ENCODE results near the gene BPTF. TPM values are rescaled to one million over a fixed set of nuclear protein-coding genes. Genes with fewer than 3 reads are reported as not detected.

The BPTF gene
- polyA plus RNA-seq, 1 of the 3 experiments (the other 2 are of a cell fraction), result 61.4 TPM

DNA sequence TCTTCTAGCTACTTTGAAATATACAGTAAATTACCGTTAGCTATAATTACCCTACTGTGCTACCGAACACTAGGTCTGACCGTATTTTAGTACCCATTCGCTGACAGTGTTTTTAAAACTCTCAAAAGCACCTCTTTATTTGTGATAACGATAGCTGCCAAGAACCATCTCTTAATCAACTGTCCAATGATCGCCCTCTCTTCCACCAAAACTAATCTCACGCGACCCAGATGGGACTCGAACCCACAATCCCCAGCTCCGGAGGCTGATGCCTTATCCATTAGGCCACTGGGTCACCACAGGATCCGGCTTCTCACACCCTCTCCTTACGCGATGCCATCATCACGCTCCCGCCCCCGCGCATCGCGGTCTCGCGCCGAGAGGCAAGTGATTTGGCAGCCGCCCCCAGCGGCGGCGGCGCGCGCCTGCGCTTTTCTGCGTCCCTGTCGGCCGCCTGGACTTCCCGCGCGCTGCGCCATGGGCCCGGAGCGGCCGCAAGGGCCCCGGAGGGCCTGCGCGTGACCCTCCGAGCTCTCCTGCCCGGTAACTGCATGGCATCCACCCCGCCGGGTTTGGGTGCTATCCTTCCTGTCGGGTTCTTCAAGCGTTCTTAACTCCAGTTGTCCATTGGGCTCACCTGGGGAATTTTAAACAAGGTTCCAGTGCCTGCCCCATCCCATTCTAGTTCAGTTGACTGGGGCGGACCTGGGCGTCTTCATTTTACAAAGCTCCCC, 194.5 kb downstream of the BPTF start (continued):
- TF ChIP-seq, protein P1, sequence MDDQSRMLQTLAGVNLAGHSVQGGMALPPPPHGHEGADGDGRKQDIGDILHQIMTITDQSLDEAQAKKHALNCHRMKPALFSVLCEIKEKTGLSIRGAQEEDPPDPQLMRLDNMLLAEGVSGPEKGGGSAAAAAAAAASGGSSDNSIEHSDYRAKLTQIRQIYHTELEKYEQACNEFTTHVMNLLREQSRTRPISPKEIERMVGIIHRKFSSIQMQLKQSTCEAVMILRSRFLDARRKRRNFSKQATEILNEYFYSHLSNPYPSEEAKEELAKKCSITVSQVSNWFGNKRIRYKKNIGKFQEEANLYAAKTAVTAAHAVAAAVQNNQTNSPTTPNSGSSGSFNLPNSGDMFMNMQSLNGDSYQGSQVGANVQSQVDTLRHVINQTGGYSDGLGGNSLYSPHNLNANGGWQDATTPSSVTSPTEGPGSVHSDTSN (IDR thresholded peaks at IDR 0.05), result peak; percentile 90
- TF ChIP-seq MXI1 (IDR thresholded peaks at IDR 0.05; ENCODE audit: low read depth, low read length) (peak; percentile 71), RCOR1 (IDR thresholded peaks at IDR 0.05; ENCODE audit: low read length) (peak; percentile 90), YY1 (IDR thresholded peaks at IDR 0.05; ENCODE audit: low read depth) (peak; percentile 75; the same call in 1 of the 2 replicates), FOSL2 (IDR thresholded peaks at IDR 0.05; ENCODE audit: borderline replicate concordance, low read depth) (peak; percentile 93), TAF1 (IDR thresholded peaks at IDR 0.05; ENCODE audit: borderline replicate concordance, low read depth, low read length) (peak; percentile 45; the same call in 1 of the 2 replicates), TCF12 (IDR thresholded peaks at IDR 0.05) (peak; percentile 12; the same call in 1 of the 2 replicates), EP300 (IDR thresholded peaks at IDR 0.05; ENCODE audit: borderline replicate concordance in 1 of 2, low read depth in 1 of 2, low read length in 1 of 2) (peak in 1 of 2 experiments; percentile 74; a peak in 3 of 4 replicates), CHD2 (IDR thresholded peaks at IDR 0.05; ENCODE audit: low read length, partially characterized antibody) (peak; percentile 97), NRF1 (IDR thresholded peaks at IDR 0.05; ENCODE audit: low read depth, low read length) (peak; percentile 86), GATA2 (CRISPR knock-in tag; IDR thresholded peaks at IDR 0.05) (peak; percentile 72), POLR2AphosphoS5 (IDR thresholded peaks at IDR 0.05; ENCODE audit: low read depth, low read length) (peak; percentile 88), SIN3A (IDR thresholded peaks at IDR 0.05; ENCODE audit: borderline replicate concordance, low read depth, low read length) (peak; percentile 93; the same call in 1 of the 2 replicates), EZH2phosphoT487 (IDR thresholded peaks at IDR 0.05; ENCODE audit: borderline replicate concordance, low read depth) (no peak), RAD21 (IDR thresholded peaks at IDR 0.05; ENCODE audit: low read length) (no peak)
- TF ChIP-seq, protein P2, sequence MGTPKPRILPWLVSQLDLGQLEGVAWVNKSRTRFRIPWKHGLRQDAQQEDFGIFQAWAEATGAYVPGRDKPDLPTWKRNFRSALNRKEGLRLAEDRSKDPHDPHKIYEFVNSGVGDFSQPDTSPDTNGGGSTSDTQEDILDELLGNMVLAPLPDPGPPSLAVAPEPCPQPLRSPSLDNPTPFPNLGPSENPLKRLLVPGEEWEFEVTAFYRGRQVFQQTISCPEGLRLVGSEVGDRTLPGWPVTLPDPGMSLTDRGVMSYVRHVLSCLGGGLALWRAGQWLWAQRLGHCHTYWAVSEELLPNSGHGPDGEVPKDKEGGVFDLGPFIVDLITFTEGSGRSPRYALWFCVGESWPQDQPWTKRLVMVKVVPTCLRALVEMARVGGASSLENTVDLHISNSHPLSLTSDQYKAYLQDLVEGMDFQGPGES (IDR thresholded peaks at IDR 0.05; ENCODE audit: low read depth, low read length), result no peak
- TF ChIP-seq, protein P3, sequence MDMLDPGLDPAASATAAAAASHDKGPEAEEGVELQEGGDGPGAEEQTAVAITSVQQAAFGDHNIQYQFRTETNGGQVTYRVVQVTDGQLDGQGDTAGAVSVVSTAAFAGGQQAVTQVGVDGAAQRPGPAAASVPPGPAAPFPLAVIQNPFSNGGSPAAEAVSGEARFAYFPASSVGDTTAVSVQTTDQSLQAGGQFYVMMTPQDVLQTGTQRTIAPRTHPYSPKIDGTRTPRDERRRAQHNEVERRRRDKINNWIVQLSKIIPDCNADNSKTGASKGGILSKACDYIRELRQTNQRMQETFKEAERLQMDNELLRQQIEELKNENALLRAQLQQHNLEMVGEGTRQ (IDR thresholded peaks at IDR 0.05; ENCODE audit: borderline replicate concordance, low read depth, low read length), result no peak
- TF ChIP-seq, protein P4, sequence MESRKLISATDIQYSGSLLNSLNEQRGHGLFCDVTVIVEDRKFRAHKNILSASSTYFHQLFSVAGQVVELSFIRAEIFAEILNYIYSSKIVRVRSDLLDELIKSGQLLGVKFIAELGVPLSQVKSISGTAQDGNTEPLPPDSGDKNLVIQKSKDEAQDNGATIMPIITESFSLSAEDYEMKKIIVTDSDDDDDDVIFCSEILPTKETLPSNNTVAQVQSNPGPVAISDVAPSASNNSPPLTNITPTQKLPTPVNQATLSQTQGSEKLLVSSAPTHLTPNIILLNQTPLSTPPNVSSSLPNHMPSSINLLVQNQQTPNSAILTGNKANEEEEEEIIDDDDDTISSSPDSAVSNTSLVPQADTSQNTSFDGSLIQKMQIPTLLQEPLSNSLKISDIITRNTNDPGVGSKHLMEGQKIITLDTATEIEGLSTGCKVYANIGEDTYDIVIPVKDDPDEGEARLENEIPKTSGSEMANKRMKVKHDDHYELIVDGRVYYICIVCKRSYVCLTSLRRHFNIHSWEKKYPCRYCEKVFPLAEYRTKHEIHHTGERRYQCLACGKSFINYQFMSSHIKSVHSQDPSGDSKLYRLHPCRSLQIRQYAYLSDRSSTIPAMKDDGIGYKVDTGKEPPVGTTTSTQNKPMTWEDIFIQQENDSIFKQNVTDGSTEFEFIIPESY (IDR thresholded peaks at IDR 0.05; ENCODE audit: borderline replicate concordance, low read depth), result peak; percentile 83
- TF ChIP-seq, protein P5, sequence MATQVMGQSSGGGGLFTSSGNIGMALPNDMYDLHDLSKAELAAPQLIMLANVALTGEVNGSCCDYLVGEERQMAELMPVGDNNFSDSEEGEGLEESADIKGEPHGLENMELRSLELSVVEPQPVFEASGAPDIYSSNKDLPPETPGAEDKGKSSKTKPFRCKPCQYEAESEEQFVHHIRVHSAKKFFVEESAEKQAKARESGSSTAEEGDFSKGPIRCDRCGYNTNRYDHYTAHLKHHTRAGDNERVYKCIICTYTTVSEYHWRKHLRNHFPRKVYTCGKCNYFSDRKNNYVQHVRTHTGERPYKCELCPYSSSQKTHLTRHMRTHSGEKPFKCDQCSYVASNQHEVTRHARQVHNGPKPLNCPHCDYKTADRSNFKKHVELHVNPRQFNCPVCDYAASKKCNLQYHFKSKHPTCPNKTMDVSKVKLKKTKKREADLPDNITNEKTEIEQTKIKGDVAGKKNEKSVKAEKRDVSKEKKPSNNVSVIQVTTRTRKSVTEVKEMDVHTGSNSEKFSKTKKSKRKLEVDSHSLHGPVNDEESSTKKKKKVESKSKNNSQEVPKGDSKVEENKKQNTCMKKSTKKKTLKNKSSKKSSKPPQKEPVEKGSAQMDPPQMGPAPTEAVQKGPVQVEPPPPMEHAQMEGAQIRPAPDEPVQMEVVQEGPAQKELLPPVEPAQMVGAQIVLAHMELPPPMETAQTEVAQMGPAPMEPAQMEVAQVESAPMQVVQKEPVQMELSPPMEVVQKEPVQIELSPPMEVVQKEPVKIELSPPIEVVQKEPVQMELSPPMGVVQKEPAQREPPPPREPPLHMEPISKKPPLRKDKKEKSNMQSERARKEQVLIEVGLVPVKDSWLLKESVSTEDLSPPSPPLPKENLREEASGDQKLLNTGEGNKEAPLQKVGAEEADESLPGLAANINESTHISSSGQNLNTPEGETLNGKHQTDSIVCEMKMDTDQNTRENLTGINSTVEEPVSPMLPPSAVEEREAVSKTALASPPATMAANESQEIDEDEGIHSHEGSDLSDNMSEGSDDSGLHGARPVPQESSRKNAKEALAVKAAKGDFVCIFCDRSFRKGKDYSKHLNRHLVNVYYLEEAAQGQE (IDR thresholded peaks at IDR 0.05; ENCODE audit: low read depth, low read length), result peak; percentile 62; the same call in 1 of the 2 replicates

Data from SK-N-SH (cell line).